Sigmoid colon (tissue), 7 donors: Measurements from ENCODE around the gene GNAS. TPM values are rescaled to one million over a fixed set of nuclear protein-coding genes. Genes with fewer than 3 reads are reported as not detected.

Experiments
- DNase-seq: peaks from one replicate; pipeline ENCODE4 v3.0.0-alpha.2; 2019
- H3K27ac ChIP-seq, 4 donors: fragments of 200-600 bp; sonication (generic); one replicate each; pipeline ENCODE4 v1.5.1; 2016 to 2019; ENCODE audit warnings: mild to moderate bottlenecking in 1 of 4
- H3K27me3 ChIP-seq, 3 donors: fragments of 200-600 bp; sonication (generic); one replicate each; pipeline ENCODE4 v1.5.1; 2019; ENCODE audit warnings: mild to moderate bottlenecking in 1 of 3
- H3K36me3 ChIP-seq, 4 donors: fragments of 200-600 bp; sonication (generic); one replicate each; pipeline ENCODE4 v1.5.1; 2016 to 2019
- H3K4me1 ChIP-seq, 4 donors: fragments of 200-600 bp; sonication (generic); one replicate each; pipeline ENCODE4 v1.5.1; 2017 to 2019
- H3K4me3 ChIP-seq, 4 donors: fragments of 200-600 bp; sonication (generic); one replicate each; pipeline ENCODE4 v1.5.1; 2017 to 2019; ENCODE audit warnings: mild to moderate bottlenecking in 2 of 4, moderate library complexity in 1 of 4
- H3K9me3 ChIP-seq, 4 donors: fragments of 200-600 bp in 3 of 4; sonication (generic) in 3 of 4; one replicate each; pipeline versions ENCODE4 v1.5.1 to v1.6.1; 2013 to 2019
- CTCF ChIP-seq, 4 experiments: fragments of 450-650 bp in 3 of 4; fragments of 200-600 bp in 1 of 4; IDR thresholded peaks; one replicate each; pipeline ENCODE4 v1.5.1; 2016 to 2019; ENCODE audit warnings: antibody characterized with exemption in 4 of 4, mild to moderate bottlenecking in 3 of 4, moderate library complexity in 2 of 4
- EP300 ChIP-seq, 4 donors: sonication (generic); formaldehyde crosslinking; IDR thresholded peaks; one replicate each; pipeline ENCODE4 v1.6.1; 2017; ENCODE audit warnings: antibody characterized with exemption in 4 of 4
- POLR2A ChIP-seq, 2 donors: fragments of 450-650 bp; IDR thresholded peaks; one replicate each; pipeline ENCODE4 v1.6.1; 2016; ENCODE audit warnings: antibody characterized with exemption in 2 of 2, mild to moderate bottlenecking in 2 of 2, moderate library complexity in 2 of 2
- POLR2AphosphoS5 ChIP-seq, 4 donors: sonication (generic); formaldehyde crosslinking; IDR thresholded peaks; one replicate each; pipeline ENCODE4 v1.6.1; 2017; ENCODE audit warnings: antibody characterized with exemption in 4 of 4
- WGBS, 2 donors: extraction: QIAGEN DNeasy Blood & Tissue Kit; methylation state at CpG; one replicate each; pipeline ENCODE4 v1.1.7; 2013; 5-methylcytosine and 5-hydroxymethylcytosine counted together
- intact Hi-C: fragments of 100-400 bp; cut with DNase I; formaldehyde crosslinking; loops from one replicate; pipeline ENCODE4 v1.15.1; 2023
- polyA plus RNA-seq, 3 donors: library from polyadenylated mRNA; stranded (reverse); fragments of 200-250 nt; gene quantifications; one replicate each; pipeline ENCODE4 v1.2.3, GENCODE V29; 2013
- total RNA-seq, 4 donors: library from RNA; depleted of rRNA; stranded (reverse); fragments of >200 nt; gene quantifications; one replicate each; pipeline ENCODE4 v1.1.0, GENCODE V29; 2016
- donor health status: healthy with polysubstance abuse.
- donor health status: Bipolar disorder and iron deficiency.
- donor health status: healthy.

Gene GNAS
- total and polyA plus RNA-seq, 7 donors: 449 to 808 (median 535) TPM

DNA sequence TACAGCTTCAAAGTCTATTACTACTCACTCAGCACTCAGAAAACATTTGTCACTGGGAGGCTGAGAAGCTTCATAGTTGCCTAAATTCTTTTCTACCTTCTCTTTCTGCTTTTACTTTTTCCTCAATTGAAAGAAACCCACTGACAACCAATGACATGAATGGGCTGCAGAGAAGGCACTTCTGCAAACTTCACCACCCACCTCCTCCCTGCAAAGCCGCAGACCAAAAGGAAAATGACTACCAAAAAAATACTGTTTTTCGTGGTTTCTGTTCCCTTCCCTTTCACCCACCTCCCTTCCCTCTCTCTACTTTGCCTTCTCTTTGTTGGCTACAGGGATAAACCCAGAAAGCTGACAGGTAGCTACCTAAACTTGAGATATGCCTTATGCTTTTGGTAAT, 5.1 kb upstream of the GNAS start:
- DNase-seq: no peak
- no peaks in the 10 kb centered on the region for H3K9me3 ChIP-seq
- no peak overlapping the region for H3K27ac ChIP-seq
- TF ChIP-seq EP300 (IDR thresholded peaks at IDR 0.05) (no peak), POLR2AphosphoS5 (IDR thresholded peaks at IDR 0.05) (no peak), CTCF (IDR thresholded peaks at IDR 0.05) (no peak), POLR2A (IDR thresholded peaks at IDR 0.05) (no peak)
- H3K27me3 ChIP-seq: peaks cover 3 to 37% (median 12%) of the 10 kb centered on the region in 3 donors
- peaks cover 0 to 16% (median 11%) of the 10 kb centered on the region in 4 donors for H3K4me1 ChIP-seq
- H3K4me3 ChIP-seq: no peak overlapping the region
- H3K36me3 ChIP-seq: no peaks in the 10 kb centered on the region
- intact Hi-C loops: no loop called here
- 43 to 69% methylated on average over 2 of the region's 2 CpGs for WGBS, 2 donors

DNA sequence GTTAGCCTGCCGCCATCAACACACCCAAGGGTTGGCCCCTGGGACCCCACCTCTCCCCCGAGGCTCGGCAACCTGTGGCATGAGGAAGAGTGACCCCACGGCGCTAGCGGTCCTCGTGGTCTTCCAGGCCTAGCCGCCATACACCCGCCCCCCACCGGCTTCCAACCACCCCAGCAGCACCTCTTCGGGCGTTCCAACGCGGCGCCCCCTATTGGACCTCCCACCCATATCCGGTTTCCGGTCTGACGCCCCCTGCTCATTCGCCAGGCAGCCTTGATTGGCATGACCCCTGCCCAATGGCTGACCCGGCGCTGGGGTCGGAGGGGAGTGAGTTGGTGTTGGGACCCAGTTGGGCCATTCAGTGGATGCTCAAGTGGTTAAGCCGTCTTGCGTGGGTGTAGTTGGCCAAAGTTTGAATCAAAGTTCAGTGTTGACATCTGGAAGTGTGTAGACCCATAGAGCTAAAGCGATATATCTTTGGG, 1.8 kb upstream of the GNAS start, which contains the start of gene GNAS-AS1:
TSS of gene GNAS-AS1 (minus strand) at position 210 of the 482 bp plus-strand sequence.
- H3K27me3 ChIP-seq: peaks cover 11 to 57% (median 32%) of the 10 kb centered on the region in 3 donors
- DNase-seq: peak; percentile 89
- H3K36me3 ChIP-seq: no peaks in the 10 kb centered on the region
- no peaks in the 10 kb centered on the region for H3K9me3 ChIP-seq
- peak within 1 kb of the TSS; percentile 24 to 55 (median 47) for H3K4me3 ChIP-seq
- peaks cover 0 to 38% (median 30%) of the 10 kb centered on the region in 4 donors for H3K4me1 ChIP-seq
- 45 to 53% methylated on average over 25 of the region's 25 CpGs for WGBS, 2 donors
- TF ChIP-seq EP300 (IDR thresholded peaks at IDR 0.05) (no peak), POLR2AphosphoS5 (IDR thresholded peaks at IDR 0.05) (peak in 2 of 4 donors; percentile 8 to 24), POLR2A (IDR thresholded peaks at IDR 0.05) (no peak), CTCF (IDR thresholded peaks at IDR 0.05) (no peak)
- intact Hi-C loops: loop anchor here (5.0 kb wide), 1 partner anchor 613 kb away; no protein-coding TSS in a partner anchor
- H3K27ac ChIP-seq: no peak within 1 kb of the TSS

GRCh38 chr20:58851221-58851968, 1.1 kb upstream of the GNAS start:
- Histone ChIP-seq H3K4me1 (peaks cover 0 to 42% (median 32%) of the 10 kb centered on the region in 4 donors), H3K9me3 (no peaks in the 10 kb centered on the region), H3K36me3 (no peaks in the 10 kb centered on the region), H3K27me3 (peaks cover 11 to 64% (median 35%) of the 10 kb centered on the region in 3 donors), H3K27ac (no peak overlapping the region), H3K4me3 (peak overlapping the region; percentile 24 to 55 (median 47))
- TF ChIP-seq POLR2AphosphoS5 (IDR thresholded peaks at IDR 0.05) (no peak), CTCF (IDR thresholded peaks at IDR 0.05) (no peak), POLR2A (IDR thresholded peaks at IDR 0.05) (no peak), EP300 (IDR thresholded peaks at IDR 0.05) (no peak)
- no peak for DNase-seq
- WGBS, 2 donors: 48 to 53% methylated on average over 41 of the region's 41 CpGs
- intact Hi-C loops: loop anchor here (5.0 kb wide), 1 partner anchor 614 kb away; no protein-coding TSS in a partner anchor

DNA sequence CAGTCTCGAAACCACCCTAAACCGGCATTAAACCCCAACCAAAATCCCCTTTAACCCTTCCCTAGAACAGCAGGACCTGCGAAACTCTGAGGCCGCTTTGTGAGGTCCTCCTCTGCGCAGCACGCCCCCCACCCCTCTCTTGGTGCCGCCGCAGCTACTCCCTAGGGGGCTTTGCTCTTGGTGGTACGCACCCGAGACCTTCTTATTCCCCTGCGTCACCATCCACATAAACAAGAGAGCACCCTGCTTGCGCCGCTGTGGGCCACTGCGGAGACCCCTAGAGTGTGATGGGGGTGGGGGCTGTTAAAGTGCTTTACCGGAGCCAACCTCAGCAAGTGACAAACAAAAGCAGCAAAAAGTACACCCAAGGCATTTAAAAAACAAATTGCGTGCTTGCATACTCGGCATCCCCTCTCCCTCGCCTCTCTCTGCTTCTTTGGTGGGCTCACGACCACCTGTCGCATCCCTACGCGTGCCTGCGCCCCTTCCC, 502 bp upstream of the GNAS start:
- no peak overlapping the region for H3K27ac ChIP-seq
- peak overlapping the region in 3 of 4 donors; percentile 45 to 55 (median 49) for H3K4me3 ChIP-seq
- TF ChIP-seq POLR2AphosphoS5 (IDR thresholded peaks at IDR 0.05) (no peak), POLR2A (IDR thresholded peaks at IDR 0.05) (no peak), CTCF (IDR thresholded peaks at IDR 0.05) (no peak), EP300 (IDR thresholded peaks at IDR 0.05) (no peak)
- intact Hi-C loops: loop anchor here (5.0 kb wide), 1 partner anchor 615 kb away; no protein-coding TSS in a partner anchor
- H3K36me3 ChIP-seq: no peaks in the 10 kb centered on the region
- H3K27me3 ChIP-seq: peaks cover 11 to 70% (median 35%) of the 10 kb centered on the region in 3 donors
- H3K9me3 ChIP-seq: no peaks in the 10 kb centered on the region
- DNase-seq: no peak
- 34 to 37% methylated on average over 23 of the region's 23 CpGs for WGBS, 2 donors
- peaks cover 0 to 42% (median 32%) of the 10 kb centered on the region in 4 donors for H3K4me1 ChIP-seq
